Esophagus muscularis mucosa (tissue), 2 donors: ENCODE results near the gene ADRA2C.

Experiments
- EP300 ChIP-seq: sonication (generic); formaldehyde crosslinking; IDR thresholded peaks from one replicate; pipeline ENCODE4 v1.6.1; 2017; ENCODE audit warnings: antibody characterized with exemption
- POLR2A ChIP-seq: fragments of 450-650 bp; IDR thresholded peaks from one replicate; pipeline ENCODE4 v1.6.1; 2017; ENCODE audit warnings: antibody characterized with exemption, moderate library complexity, mild to moderate bottlenecking, low read depth

DNA sequence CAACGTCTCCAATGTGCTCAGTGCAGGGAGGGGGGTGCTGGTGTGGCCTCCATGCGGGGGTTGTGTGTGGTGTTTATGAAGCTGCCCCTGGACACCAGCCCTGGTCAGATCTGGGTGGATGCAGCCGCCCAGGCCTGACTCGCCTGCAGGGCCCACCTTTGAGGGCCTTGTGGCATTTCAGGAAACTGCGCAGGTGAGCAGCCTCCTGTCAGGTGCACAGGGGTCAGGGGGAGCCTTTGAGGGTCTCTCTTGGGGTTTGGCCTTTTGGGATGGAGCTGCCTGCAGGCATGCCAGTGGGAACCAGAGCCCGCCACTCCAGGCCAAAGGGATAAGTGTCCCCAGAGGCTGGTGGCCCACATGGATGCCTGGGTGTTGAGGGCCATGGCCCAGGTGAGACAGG lies 45.4 kb downstream of the ADRA2C start:
- no peak for TF ChIP-seq EP300
- TF ChIP-seq POLR2A = no peak
